GM19463 (cell line): ENCODE results near the gene TEX50.
"Not testable (repeated sequence)": the region's sequence is repeated elsewhere in the genome, so short reads cannot be mapped to it uniquely, and the experiment has no call there.

Experiments
- ATAC-seq: cut with Tn5 transposase; IDR thresholded peaks from one replicate; pipeline ENCODE4 v1.9.1; 2021; ENCODE audit warnings: mild to moderate bottlenecking, moderate library complexity; ENCODE audit not compliant: unreplicated experiment

The TEX50 gene, protein sequence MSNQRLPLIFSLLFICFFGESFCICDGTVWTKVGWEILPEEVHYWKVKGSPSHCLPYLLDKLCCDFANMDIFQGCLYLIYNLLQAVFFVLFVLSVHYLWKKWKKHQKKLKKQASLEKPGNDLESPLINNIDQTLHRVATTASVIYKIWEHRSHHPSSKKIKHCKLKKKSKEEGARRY

DNA sequence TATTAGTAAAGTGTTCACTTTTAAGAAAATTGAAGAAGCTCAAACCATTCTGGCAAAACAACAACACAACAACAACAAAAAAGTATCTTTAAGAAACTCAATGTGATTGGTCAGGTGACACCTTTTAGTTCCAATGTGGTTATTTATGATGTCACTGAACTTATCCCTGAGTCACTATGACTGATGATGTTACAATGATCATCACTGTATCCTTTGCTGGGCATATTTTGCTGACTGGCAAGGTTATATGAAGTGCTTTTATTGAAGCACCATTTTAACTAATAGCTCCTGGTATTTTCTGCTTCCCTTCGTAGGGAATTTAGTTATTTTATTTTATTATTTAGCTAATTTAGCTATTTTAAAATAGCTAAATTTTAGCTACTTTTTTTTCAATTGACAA, at the start of gene TEX50:
TEX50 (plus strand) TSS at position 223 of the 400 bp plus-strand sequence. CDS start 184 bp downstream, outside the sequence.
- no peak for ATAC-seq

DNA sequence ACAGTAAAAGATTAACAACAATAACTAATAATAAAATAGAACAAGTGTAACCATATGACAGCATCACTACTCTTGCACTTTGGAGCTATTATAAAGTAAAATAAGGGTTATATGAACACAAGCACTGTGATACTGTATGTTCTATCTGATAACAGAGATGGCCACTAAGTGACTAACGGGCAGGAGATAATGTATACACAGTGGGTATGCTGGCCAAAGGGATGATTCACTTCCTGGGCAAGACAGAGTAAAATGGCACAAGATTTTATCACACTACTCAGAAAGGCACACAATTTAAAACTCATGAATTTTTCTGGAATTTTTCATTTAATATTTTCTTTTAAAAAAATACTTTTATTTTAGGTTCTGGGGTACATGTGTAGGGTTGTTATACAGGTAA, 44.6 kb upstream of the TEX50 start:
- no peak for ATAC-seq

DNA sequence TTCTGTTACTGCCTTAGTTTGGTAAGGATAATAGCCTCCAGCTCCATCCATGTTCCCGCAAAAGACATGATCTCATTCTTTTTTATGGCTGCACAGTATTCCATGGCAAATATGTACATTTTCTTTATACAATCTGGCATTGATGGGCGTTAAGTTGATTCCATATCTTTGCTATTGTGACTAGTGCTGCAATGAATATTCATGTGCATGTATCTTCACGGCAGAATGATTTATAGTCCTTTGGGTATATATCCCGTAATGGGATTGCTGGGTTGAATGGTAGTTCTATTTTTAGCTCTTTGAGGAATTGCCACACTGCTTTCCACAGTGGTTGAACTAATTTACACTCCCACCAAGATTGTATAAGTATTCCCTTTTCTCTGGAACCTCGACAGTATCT, 44.0 kb upstream of the TEX50 start:
- ATAC-seq = not testable (repeated sequence)

DNA sequence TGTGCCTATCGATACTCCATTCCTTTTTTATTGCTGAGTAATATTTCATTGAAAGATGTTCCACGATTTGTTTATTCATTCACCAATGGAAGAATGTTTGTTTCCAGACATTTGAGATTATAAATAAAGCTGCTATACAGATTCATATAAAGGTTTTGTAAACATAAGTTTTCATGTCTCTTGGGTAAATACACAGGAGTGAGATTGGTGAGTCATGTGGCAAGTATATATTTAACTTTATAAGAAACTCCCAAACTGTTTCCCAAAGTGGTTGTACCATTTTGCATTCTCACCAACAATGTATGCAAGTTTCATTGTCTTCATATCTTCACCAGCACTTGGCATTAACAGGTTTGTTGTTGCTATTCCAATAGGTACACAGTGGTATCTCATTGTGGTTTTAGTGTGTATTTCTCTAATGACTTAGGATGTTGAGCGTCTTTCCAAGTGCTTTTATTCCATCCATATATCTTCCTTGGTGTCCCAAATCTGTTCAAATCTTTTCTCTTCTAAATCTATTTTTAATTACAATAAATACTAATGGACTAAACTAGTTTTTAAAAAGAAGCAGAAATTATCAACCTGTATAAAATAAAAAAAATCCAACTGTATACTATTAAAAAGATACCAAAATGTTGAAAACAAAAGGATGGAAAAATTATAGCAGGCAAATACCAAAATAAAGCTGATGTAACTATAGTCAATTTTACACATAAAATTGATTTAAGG, 38.9 kb upstream of the TEX50 start:
- ATAC-seq = no peak

DNA sequence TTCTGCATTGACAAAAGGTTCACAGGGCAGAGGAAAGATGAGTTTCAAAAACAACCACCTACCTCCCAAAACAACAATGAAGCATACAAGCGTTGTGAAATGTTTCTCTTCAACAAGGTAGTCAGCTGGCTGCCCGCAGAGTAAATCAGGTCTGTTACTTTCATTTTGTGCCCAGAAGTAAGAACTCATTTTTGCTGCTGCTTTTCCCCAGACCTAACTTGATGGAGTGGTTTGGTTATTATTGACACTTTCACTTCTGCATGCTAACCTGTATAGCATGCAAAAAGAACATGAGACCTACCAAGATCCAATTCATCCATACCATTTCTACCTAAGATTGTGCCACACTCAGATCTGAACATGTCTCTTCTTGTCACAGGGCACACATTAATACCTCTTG, 33.5 kb upstream of the TEX50 start:
- no peak for ATAC-seq

DNA sequence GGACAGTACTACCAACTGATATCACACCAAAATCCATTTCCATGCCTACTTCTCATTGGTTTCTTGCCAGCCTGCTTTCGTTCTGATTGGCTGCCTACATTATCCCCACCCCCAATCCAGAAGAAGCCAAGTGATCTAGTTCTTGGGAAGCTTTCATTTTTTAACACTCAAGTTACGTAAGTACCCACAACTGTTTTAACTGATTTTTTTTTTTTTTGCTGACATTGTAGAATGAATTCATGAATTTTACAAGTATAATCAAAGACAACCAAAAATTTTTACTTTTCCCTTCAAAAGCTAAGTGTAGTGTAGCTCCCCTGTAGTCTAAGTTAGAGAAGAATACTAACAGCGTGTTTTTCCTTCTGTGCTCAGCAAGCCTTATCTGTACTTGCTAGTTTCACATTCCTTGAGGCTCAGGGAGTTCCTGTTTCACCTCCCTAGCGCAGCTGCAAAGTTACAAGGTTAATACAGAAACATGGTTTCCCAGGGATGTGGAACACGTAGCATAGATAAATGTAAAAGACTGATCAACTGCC, 32.0 kb upstream of the TEX50 start, which contains the start of gene SLC9C2:
SLC9C2 (minus strand) TSS at position 17 of the 536 bp plus-strand sequence. CDS start 1,296 bp downstream, outside the sequence.
- ATAC-seq = no peak

DNA sequence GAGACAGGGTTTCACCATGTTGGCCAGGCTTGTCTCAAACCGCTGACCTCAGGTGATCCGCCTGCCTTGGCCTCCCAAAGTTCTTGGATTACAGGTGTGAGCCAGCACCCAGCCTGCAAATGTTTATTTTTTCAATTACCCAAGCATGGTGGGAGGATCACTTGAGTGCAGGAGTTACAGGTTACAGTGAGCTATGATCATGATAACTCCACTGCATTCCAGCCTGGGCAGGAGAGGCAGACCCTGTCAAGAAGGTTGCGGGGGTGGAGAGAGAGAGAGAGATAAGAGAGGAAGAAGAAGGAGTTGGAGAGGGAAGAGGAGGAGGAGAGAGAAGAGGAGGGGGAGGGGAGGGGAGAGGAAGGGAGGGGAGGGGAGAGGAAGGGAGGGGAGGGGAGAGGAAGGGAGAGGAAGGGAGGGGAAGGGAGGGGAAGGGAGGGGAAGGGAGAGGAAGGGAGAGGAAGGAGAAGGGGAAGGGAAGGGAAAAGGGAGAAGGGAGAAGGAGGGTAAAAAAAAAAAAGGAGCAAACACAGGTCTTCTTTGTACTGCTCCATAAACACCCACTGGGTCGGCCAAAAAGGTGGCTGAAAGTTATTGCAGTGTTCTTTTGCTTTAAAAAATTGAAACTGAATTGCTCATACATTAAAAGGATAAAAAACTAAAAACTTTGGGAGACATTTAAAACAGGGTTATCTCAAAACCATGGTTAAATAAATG, 26.5 kb upstream of the TEX50 start:
- no peak for ATAC-seq

DNA sequence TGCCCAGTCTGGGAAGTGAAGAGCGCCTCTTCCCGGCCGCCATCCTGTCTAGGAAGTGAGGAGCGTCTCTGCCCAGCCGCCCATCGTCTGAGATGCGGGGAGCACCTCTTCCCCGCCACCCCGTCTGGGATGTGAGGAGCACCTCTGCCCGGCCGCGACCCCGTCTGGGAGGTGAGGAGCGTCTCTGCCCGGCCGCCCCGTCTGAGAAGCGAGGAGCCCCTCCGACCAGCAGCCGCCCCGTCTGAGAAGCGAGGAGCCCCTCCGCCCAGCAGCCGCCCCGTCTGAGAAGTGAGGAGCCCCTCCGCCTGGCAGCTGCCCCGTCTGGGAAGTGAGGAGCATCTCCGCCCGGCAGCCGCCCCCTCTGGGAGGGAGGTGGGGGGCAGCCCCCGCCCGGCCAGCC, 22.1 kb upstream of the TEX50 start:
- not testable (repeated sequence) for ATAC-seq

DNA sequence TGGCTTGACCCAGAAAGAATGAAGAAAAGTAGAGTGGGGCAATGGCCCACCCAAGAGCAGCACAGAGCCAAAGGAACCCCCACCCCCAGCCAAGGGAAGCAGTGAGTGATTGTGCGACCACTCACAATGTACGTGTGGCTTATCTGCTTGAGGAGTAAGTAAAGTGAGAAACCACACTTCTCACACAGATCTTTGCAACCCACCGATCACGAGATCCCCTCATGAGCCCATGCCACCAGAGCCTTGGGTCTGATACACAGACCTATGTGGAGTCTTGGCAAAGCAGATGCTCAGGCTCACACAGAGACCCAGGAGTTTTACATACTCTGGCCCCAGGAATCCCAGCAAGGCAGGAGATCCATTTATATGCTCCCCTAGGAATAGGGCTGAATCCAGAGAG, 18.3 kb upstream of the TEX50 start:
- ATAC-seq = no peak

DNA sequence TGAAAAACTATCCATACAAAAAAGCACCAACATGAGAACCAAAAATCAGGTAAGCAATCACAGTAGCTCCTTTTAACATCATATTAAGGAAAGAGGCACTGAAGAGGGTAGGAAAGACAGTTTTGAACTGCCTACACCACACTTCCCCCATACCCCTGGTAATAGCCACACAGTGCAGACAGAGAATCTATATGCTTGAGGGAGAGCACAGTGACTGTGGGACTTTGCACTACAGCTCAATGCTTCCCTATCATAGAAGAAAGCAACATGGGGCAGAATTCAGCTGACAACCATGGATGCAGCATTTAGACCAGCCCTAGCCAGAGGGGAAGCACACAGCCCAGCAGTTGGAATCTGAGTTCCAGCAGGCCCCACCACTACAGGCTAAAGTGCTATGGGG, 7.9 kb upstream of the TEX50 start:
- no peak for ATAC-seq

DNA sequence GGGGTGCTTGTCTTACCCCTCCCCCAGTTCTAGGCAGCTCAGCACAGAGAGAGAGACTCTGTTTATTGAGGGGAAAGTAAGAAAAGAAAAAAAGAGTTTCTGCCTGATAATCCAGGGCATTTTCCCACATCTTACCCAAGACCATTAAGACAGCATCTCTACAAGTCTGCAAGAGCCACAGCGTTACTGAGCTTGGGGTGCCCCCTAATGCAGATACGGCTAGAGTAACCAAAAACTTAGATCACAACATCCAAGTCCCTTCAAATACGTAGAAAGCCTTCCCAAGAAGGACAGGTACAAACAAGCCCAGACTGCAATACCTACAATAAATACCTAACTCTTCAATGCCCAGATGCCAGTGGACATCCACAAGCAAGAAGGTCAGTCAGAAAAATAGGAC, 6.2 kb upstream of the TEX50 start:
- ATAC-seq = no peak

DNA sequence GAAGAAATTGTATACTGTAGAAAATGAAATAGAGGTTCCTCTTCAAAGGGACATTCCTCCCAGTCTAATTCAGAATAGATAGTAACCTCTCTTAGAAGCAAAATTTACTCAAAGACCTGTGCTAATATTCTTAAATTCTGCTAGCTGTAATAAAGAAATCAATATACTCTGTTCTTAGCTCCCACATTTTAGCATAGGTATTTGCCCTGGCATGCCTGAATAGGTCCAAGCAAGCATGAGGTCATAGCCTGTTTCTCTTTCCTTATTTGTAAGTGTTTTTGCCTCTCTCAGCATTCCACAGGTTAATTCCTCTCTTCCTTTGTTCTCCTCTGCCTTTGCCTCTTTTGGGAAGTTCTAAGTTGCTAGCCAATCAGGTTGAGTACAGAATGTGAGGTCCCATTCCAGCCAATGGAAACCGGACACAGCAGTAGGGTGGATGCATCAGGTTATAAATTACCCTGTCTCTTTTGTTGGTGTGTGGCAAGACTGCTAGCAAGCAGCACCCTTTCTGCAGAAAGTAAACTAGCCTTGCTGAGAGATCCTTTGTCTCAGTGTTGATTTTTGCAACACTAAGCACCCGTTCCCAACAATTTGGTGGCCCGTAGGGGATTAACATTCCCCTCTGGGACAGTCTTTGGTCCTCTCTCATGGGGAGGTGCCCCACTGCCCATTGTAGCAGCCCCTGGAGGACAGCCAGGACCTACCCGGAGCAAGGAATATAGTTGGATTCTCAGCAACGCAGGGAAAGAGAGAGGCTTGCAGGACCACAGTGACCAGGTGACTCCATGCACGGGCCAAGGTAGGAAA, 2.3 kb downstream of the TEX50 start:
- not testable (repeated sequence) for ATAC-seq

DNA sequence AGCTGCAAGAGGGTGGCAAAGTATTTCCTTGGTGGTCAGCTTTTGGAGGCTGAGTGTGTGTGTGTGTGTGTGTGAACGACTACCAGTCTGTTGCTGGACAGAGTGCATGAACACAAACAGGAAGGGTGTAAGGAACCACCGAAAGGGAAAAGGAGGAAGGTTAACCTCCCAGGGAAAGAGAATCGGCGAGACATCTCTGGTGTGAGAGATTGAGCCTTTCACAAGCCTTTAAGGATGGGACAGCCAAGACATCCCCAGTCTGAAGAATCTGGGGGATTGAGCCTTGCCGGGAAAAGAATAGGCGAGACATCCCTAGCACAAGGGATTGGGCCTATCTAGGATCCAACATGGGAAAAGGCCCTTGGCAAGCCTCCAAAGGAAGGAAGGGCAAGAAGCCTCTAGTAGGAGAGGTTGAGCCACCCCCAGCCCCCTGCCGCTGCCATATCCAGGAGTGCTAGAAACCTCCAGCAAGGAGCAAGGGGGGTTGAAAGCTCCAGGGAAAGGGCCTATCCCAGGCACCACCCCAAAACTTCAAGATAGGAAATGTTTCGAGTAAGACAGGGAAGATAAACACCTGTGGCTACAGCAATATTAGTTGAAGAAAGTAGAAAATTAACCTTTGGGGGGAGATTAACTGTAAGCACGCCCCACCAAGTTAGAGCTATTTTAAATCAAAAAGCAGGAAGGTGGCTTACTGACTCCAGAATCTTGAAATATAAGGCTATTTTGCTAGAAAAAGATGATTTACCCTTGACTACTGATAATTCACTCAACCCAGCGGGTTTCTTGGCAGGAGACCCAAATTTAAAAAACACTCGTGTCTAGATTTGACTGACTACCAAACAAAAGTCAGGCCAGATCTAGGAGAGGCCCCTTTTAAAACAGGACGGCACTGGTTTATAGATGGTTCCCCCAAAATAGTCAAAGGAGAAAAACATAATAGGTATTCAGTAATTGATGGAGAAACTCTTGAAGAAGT, 3.2 kb downstream of the TEX50 start:
- no peak for ATAC-seq

DNA sequence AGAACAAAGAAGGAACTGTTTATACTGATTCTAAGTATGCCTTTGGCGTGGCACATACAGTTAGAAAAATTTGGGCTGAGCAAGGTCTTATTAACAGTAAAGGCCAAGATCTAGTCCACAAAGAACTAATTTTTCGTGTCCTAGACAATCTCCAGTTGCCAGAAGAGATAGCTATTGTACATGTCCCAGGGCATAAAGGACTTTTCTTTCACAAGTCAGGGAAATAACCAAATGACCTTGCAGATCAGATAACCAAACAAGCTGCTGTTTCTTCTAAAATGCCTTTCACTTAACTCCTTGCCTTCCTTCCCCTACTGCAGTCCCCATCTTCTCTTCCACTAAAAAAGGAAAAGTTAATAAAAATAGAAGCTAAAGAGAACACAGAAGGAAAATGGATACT, 4.0 kb downstream of the TEX50 start:
- no peak for ATAC-seq

DNA sequence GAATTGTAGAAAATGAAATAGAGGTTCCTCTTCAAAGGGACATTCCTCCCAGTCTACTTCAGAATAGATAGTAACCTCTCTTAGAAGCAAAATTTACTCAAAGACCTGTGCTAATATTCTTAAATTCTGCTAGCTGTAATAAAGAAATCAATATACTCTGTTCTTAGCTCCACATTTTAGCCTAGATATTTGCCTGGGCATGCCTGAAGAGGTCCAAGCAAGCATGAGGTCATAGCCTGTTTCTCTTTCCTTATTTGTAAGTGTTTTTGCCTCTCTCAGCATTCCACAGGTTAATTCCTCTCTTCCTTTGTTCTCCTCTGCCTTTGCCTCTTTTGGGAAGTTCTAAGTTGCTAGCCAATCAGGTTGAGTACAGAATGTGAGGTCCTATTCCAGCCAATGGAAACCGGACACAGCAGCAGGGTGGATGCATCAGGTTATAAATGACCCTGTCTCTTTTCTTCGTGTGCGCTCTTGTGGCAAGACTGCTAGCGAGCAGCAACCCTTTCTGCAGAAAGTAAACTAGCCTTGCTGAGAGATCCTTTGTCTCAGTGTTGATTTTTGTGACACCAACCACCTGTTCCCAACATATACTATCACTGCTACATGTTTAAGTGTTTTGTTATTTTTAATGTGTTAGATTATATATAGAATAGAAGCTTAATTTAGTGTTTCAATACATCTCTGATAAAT, 7.5 kb downstream of the TEX50 start:
- not testable (repeated sequence) for ATAC-seq

DNA sequence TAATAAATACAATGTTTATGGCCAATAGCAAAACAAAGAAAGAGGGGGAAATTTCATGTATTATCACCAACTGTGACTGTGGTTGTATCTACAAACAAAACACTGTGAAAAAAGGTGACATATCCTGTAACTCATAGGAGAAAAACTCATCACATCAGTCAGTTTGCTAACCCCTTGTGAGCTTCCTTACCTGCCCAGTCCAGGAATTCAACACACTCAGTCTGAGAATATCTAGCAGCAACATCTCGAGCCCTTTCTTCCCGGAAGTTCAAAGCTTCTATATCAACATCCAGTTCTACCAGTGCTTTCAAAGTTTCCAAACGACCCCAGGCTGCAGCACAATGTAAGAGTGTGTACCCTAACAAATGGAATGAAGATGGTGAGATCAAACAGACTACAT, 11.5 kb downstream of the TEX50 start:
- no peak for ATAC-seq

DNA sequence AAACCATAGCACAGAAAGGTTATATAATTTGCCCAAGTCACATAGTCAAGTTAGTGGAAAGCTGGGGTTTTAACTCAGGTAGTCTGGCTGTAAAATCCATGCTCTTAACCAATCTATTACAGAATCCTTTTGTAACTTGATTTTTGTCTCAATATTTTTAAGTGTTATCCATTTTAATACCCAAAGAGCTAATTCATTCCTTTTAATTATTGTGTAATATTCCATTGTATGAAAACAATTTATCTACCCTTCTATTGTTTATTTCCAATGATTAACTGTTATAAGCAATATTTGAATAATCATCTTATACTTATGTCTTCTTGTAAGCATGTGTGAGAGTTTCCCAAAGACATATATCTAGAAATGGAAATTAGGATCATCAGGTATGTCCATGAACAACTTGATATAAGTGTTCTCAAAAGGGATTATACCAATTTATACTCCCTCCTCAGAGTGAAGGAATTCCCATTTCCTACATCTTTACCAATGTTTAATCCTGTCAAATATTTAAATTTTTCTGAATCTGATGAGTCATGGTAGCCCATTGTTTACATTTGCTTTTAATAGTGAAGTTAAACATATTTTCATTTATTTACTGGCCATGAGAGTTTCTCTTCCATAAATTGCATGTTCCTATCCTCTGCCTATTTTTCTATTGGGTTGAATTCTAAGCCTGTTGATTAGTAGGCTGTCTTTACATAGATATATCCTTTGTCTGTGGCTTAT, 13.9 kb downstream of the TEX50 start:
- ATAC-seq = no peak

DNA sequence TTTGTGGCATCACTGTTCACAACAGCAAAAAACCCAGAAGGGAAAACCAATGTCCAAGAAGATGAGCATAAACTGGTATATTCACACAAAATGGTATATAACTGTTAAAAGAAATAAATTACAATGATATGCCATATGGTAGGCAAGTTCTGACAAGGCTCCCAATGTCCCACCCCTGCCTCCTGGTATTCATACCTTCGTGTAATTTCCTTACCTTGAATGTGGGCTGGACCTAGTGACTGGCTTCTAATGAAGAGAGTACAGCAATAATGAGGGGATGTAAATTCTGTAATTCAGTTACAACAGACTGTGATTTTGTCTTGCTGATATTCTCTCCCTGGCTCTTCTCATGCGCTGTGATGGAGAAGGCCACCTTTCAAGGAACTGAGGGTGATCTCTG, 25.2 kb downstream of the TEX50 start:
- ATAC-seq = no peak
